WTC11 (cell line): ENCODE results near the gene NENF.

ENCODE experiments used
- AR ChIP-seq: fragments of 250-450 bp; sonication (Bioruptor Pico); IDR thresholded peaks from 2 replicates; pipeline ENCODE4 v1.9.0; 2021; ENCODE audit warnings: mild to moderate bottlenecking
- ATF2 ChIP-seq: sonication (generic); formaldehyde crosslinking; IDR thresholded peaks from 2 replicates; pipeline ENCODE4 v1.8.1; 2022; ENCODE audit warnings: low read depth, missing genetic modification reagents, borderline replicate concordance
- CREM ChIP-seq: sonication (generic); formaldehyde crosslinking; IDR thresholded peaks from 2 replicates; pipeline ENCODE4 v1.8.1; 2022; ENCODE audit warnings: mild to moderate bottlenecking, missing genetic modification reagents, moderate library complexity
- CTCF ChIP-seq: fragments of 200-600 bp; IDR thresholded peaks from 2 replicates; pipeline ENCODE4 v1.8.0; 2022; ENCODE audit warnings: antibody characterized with exemption
- ESRRA ChIP-seq: sonication (generic); formaldehyde crosslinking; IDR thresholded peaks from 2 replicates; pipeline ENCODE4 v1.8.1; 2022; ENCODE audit warnings: mild to moderate bottlenecking, missing genetic modification reagents, borderline replicate concordance
- USF2 ChIP-seq: sonication (generic); formaldehyde crosslinking; IDR thresholded peaks from 2 replicates; pipeline ENCODE4 v1.8.1; 2023; ENCODE audit warnings: mild to moderate bottlenecking, missing genetic modification reagents, moderate library complexity
- TF ChIP-seq, protein P1 (sequence below): sonication (generic); formaldehyde crosslinking; IDR thresholded peaks from 2 replicates; pipeline ENCODE4 v1.8.0; 2022; ENCODE audit warnings: mild to moderate bottlenecking, missing genetic modification reagents
- TF ChIP-seq, protein P2 (sequence below): sonication (generic); formaldehyde crosslinking; IDR thresholded peaks from 2 replicates; pipeline ENCODE4 v1.8.0; 2023; ENCODE audit warnings: missing genetic modification reagents

DNA sequence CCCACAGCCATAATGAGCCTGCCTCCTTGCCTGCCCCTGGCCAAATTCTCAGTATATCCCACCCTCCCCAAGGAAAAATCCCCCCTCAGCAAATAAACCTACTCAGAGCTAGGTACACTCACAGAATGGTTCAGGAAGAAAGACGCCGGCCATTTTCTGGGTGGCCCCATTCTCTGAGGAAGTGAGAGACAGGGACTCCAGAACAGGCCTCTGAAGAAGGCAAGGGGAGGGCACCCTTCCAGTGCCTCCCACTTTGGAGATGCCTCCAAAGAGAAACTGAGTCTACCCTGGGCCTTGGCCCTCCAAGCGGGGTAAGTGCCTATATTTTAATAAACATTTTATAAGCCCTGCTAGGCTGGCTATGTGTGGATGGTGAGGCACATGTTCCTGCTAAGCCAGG lies 20.3 kb upstream of the NENF start:
- TF ChIP-seq CTCF (no peak), AR (CRISPR knock-in tag) (no peak), ATF2 (no peak), ESRRA (CRISPR knock-in tag) (no peak), CREM (CRISPR knock-in tag) (no peak), USF2 (CRISPR knock-in tag) (no peak)
- TF ChIP-seq, protein P1, sequence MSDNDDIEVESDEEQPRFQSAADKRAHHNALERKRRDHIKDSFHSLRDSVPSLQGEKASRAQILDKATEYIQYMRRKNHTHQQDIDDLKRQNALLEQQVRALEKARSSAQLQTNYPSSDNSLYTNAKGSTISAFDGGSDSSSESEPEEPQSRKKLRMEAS (CRISPR knock-in tag) = no peak
- TF ChIP-seq, protein P2, sequence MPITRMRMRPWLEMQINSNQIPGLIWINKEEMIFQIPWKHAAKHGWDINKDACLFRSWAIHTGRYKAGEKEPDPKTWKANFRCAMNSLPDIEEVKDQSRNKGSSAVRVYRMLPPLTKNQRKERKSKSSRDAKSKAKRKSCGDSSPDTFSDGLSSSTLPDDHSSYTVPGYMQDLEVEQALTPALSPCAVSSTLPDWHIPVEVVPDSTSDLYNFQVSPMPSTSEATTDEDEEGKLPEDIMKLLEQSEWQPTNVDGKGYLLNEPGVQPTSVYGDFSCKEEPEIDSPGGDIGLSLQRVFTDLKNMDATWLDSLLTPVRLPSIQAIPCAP (CRISPR knock-in tag) = no peak
